Peyer's patch (tissue), 4 donors: ENCODE measurements around the gene TSPAN6.

Experiments
- POLR2A ChIP-seq, 2 donors: fragments of 450-650 bp; IDR thresholded peaks; one replicate each; pipeline ENCODE4 v1.5.1; 2017; ENCODE audit warnings: antibody characterized with exemption in 2 of 2, mild to moderate bottlenecking in 2 of 2, moderate library complexity in 2 of 2
- TF ChIP-seq, protein P1 (sequence below), 6 experiments: fragments of 450-650 bp in 4 of 6; fragments of 200-600 bp in 2 of 6; sonication (generic) in 1 of 6; IDR thresholded peaks; one replicate each; pipeline ENCODE4 v1.5.1; 2017 to 2019; ENCODE audit warnings: antibody characterized with exemption in 6 of 6, mild to moderate bottlenecking in 3 of 6, moderate library complexity in 1 of 6

DNA sequence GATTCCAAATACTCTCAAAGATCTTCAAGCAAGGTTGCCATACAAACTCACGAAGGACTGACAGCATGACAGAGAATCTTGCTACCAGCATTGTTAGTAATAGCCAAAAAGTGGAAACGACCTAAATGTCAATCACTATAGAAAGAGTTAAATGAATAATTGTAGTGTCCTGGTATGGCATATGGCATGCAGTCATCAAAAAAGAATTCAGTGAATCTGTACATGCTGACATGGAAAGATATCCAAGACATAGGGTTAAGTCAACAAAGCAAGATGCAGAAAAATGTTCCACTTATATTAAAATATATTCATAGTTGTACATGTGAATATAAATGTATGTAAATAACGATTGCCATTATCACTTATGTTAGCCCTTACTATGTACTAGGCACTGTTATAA is 45.0 kb upstream of the TSPAN6 start:
- TF ChIP-seq, protein P1, sequence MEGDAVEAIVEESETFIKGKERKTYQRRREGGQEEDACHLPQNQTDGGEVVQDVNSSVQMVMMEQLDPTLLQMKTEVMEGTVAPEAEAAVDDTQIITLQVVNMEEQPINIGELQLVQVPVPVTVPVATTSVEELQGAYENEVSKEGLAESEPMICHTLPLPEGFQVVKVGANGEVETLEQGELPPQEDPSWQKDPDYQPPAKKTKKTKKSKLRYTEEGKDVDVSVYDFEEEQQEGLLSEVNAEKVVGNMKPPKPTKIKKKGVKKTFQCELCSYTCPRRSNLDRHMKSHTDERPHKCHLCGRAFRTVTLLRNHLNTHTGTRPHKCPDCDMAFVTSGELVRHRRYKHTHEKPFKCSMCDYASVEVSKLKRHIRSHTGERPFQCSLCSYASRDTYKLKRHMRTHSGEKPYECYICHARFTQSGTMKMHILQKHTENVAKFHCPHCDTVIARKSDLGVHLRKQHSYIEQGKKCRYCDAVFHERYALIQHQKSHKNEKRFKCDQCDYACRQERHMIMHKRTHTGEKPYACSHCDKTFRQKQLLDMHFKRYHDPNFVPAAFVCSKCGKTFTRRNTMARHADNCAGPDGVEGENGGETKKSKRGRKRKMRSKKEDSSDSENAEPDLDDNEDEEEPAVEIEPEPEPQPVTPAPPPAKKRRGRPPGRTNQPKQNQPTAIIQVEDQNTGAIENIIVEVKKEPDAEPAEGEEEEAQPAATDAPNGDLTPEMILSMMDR (IDR thresholded peaks at IDR 0.05), result no peak
- no peak for TF ChIP-seq POLR2A (IDR thresholded peaks at IDR 0.05)
